Hematopoietic multipotent progenitor cell treated with erythropoietin and hydrocortisone succinate and interleukin-3 and kit ligand, for 8 days (in vitro differentiated cells): Measurements from ENCODE around the gene ZDHHC11.
"Not testable (repeated sequence)": the region's sequence is repeated elsewhere in the genome, so short reads cannot be mapped to it uniquely, and the experiment has no call there.

ENCODE experiments used
- DNase-seq: peaks from one replicate; pipeline ENCODE4 v3.0.0-alpha.2; 2015

Gene ZDHHC11

GRCh38 chr5:850511-851006, at the start of gene ZDHHC11:
TSS of gene ZDHHC11 (minus strand) at chr5:850986. CDS start at chr5:850602, 384 bp downstream.
- DNase-seq, result no peak

- DNase-seq, result no peak
Observed at GRCh38 chr5:893711-894110, 42.9 kb upstream of the ZDHHC11 start.

GRCh38 chr5:893137-893506, 42.3 kb upstream of the ZDHHC11 start:
- no peak for DNase-seq

GRCh38 chr5:892394-893136, 41.8 kb upstream of the ZDHHC11 start, which contains the start of the genes BRD9 and TRIP13:
TSS of gene BRD9 (minus strand) at chr5:892801. CDS start at chr5:892657, 144 bp downstream.
TSS of gene TRIP13 (plus strand) at chr5:892884. CDS start at chr5:892999, 115 bp downstream.
- DNase-seq, result peak; percentile 86

- peak; percentile 22 for DNase-seq
Observed at GRCh38 chr5:891837-892393, 41.1 kb upstream of the ZDHHC11 start.

- DNase-seq, result no peak
Observed at GRCh38 chr5:891117-891836, 40.5 kb upstream of the ZDHHC11 start.

GRCh38 chr5:889075-889710, 38.4 kb upstream of the ZDHHC11 start:
- DNase-seq, result no peak

- no peak for DNase-seq
Observed at GRCh38 chr5:888638-889035, 37.9 kb upstream of the ZDHHC11 start.

GRCh38 chr5:887947-888637, 37.3 kb upstream of the ZDHHC11 start:
- DNase-seq, result no peak

- no peak for DNase-seq
Observed at GRCh38 chr5:886716-887325, 36.0 kb upstream of the ZDHHC11 start.

GRCh38 chr5:886036-886435, 35.2 kb upstream of the ZDHHC11 start:
- DNase-seq, result no peak

- no peak for DNase-seq
Observed at GRCh38 chr5:885529-885928, 34.7 kb upstream of the ZDHHC11 start.

GRCh38 chr5:885127-885442, 34.3 kb upstream of the ZDHHC11 start:
- DNase-seq, result no peak

GRCh38 chr5:884345-885126, 33.8 kb upstream of the ZDHHC11 start:
- DNase-seq, result no peak

GRCh38 chr5:883475-884181, 32.8 kb upstream of the ZDHHC11 start:
- DNase-seq, result no peak

- peak; percentile 13 for DNase-seq
Observed at GRCh38 chr5:882253-883183, 31.7 kb upstream of the ZDHHC11 start.

- no peak for DNase-seq
Observed at GRCh38 chr5:881551-881935, 30.8 kb upstream of the ZDHHC11 start.

- DNase-seq, result no peak
Observed at GRCh38 chr5:880816-881550, 30.2 kb upstream of the ZDHHC11 start.

- DNase-seq, result not testable (repeated sequence)
Observed at GRCh38 chr5:878677-879076, 27.9 kb upstream of the ZDHHC11 start.
